HUES6 (cell line): ENCODE data around the gene HUWE1.

Source experiments
- H3K27ac ChIP-seq: 2 replicates; pipeline ENCODE4 v1.7.0; 2013; ENCODE audit warnings: low read depth, mild to moderate bottlenecking, low read length, inconsistent platforms
- H3K27me3 ChIP-seq: 2 replicates; pipeline ENCODE4 v1.6.1; 2013; ENCODE audit warnings: low read length; ENCODE audit not compliant: control insufficient read depth, insufficient read depth
- H3K36me3 ChIP-seq: 2 replicates; pipeline ENCODE4 v1.6.1; 2013; ENCODE audit warnings: low read length; ENCODE audit not compliant: control insufficient read depth, insufficient read depth
- H3K4me1 ChIP-seq: 2 replicates; pipeline ENCODE4 v1.6.1; 2013; ENCODE audit warnings: low read length; ENCODE audit not compliant: control insufficient read depth, insufficient read depth
- H3K4me3 ChIP-seq: 2 replicates; pipeline ENCODE4 v1.5.1; 2013; ENCODE audit warnings: low read depth, low read length
- H3K9ac ChIP-seq: one replicate; pipeline ENCODE4 v1.6.1; 2013; ENCODE audit warnings: mild to moderate bottlenecking, low read length
- H3K9me3 ChIP-seq: 2 replicates; pipeline ENCODE4 v1.6.1; 2013; ENCODE audit warnings: low read depth, low read length; ENCODE audit not compliant: control insufficient read depth, insufficient read depth

HUWE1 gene

DNA sequence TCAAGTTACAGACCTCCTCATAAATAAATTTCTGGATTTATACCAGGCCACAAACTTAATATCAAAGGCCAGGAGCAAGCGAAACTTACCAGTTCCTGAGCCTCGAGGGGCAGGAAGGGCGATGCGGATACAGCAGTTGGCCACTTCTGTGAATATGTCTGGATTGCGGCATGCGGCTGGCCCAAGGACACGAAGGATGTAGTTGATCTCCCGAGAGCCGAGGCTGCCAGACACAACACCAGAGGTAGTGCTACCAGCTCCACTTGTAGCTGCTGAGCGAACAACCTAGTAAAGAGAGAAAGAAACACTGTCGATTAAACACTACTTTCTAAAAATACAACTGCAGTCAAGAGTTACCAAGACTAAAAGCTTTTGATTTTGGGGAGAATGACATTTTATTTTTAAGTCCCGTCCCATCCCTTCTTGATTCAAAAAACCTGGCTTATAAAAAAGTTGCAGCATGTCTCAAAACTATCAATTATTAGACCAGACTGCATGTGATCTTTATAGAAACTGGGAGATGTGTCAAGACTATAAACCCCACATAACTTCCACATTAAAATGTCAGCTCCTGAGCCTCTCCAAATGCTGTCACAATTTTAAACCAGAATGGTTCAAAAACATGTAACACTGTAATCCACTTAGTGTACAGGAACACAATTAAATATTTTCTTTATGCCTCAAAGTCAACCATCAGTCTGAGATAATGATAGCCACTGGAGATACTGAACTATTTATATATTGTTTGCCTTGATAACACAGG, 105.6 kb downstream of the HUWE1 start:
- no peaks in the 10 kb centered on the region for H3K27me3 ChIP-seq
- H3K9ac ChIP-seq = no peak overlapping the region
- peaks cover 74% of the 10 kb centered on the region for H3K36me3 ChIP-seq

DNA sequence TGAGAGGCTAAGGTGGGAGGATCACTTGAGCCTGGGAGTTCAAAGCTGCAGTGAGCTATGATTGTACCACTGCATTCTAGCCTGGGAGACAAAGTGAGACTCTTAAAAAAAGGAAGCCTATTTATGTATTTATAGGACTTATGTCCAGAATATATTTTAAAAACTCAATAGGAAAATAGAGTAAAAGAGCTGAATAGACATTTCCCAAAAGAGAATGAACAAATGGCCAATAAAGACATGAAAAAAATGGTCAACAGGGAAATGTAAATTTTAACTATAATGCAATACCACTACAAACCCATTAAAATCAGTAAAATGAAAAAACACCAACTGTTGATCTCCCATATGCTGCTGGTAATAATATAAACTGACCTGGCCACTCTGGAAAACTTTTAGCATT, 115.0 kb downstream of the HUWE1 start:
- no peaks in the 10 kb centered on the region for H3K4me1 ChIP-seq
- peaks cover 98% of the 10 kb centered on the region for H3K36me3 ChIP-seq
- H3K4me3 ChIP-seq = no peak overlapping the region
- no peaks in the 10 kb centered on the region for H3K27me3 ChIP-seq
- H3K9me3 ChIP-seq = peaks cover 4% of the 10 kb centered on the region; the same call in 1 of the 2 replicates
- H3K9ac ChIP-seq = no peak overlapping the region
- H3K27ac ChIP-seq = no peak overlapping the region

More for the DNA sequence above, 105.6 kb downstream of the HUWE1 start:
- H3K27ac ChIP-seq = no peak overlapping the region
- H3K9me3 ChIP-seq = peaks cover 21% of the 10 kb centered on the region
- H3K4me1 ChIP-seq = no peaks in the 10 kb centered on the region
- H3K4me3 ChIP-seq = no peak overlapping the region

DNA sequence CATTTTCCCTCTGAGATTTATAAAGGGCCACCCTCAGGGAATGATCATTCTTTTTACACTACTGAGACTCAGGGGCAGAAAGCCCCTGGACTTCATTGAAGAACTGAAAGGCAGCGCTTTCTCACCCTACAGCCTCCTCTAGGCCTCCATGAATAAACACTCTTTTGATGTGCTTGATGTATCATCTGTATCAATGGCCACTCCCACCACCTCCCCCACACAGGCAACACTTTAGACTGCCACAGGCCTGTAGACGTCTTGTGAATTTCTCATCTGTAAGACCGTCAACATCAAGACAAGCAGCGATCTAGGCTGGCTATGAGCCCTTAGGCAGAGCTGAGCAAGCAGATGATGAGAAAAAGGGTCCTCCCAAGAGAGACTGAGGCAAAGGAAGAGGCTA, 123.2 kb downstream of the HUWE1 start:
- peaks cover 99% of the 10 kb centered on the region for H3K36me3 ChIP-seq
- H3K4me3 ChIP-seq = no peak overlapping the region
- H3K27ac ChIP-seq = no peak overlapping the region
- no peaks in the 10 kb centered on the region for H3K27me3 ChIP-seq
- no peaks in the 10 kb centered on the region for H3K4me1 ChIP-seq
- no peak overlapping the region for H3K9ac ChIP-seq
- peaks cover 20% of the 10 kb centered on the region; the same call in 1 of the 2 replicates for H3K9me3 ChIP-seq

DNA sequence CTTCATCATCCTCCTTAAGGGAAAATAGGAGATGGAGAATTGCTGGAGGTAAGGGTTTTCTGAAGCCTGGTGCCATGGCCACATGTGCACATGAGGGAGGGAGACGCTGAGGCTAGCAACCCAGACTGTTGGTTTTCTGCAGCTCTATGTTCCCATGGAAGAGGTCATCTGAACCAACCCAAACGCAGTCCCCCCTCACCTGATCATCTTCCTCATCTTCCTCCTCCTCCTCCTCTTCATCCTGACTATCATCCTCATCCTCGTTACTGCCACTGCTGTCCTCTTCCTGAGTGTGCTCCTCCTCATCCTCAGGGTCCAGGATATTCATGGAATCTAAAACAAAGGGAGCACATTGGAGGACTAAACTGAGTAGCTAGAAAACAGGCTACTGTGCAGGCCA, 124.6 kb downstream of the HUWE1 start:
- Histone ChIP-seq H3K27me3 (no peaks in the 10 kb centered on the region), H3K27ac (no peak overlapping the region), H3K4me3 (no peak overlapping the region), H3K36me3 (peaks cover 99% of the 10 kb centered on the region), H3K9ac (no peak overlapping the region), H3K4me1 (no peaks in the 10 kb centered on the region), H3K9me3 (peaks cover 23% of the 10 kb centered on the region; the same call in 1 of the 2 replicates)

DNA sequence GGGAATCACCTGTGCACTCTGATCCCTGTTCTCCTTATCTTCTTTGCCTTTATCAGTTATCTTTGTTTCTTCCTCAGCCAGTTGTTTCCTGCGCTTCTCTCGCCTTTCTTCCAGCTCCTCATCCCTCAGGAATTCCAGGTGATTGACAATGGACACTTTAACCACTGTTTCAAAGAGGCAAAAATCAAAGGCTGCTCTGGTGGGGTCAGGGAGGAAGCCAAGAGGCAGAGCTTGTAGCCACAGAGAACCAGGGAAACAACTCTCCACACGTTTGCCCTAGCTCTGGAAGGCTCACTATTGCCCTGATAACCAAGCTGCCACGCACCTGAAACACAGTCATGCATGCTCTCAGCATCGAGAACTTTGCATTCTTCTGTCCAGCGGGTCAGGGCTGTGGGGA, 127.9 kb downstream of the HUWE1 start:
- peaks cover 23% of the 10 kb centered on the region; the same call in 1 of the 2 replicates for H3K9me3 ChIP-seq
- no peaks in the 10 kb centered on the region for H3K4me1 ChIP-seq
- no peak overlapping the region for H3K4me3 ChIP-seq
- H3K9ac ChIP-seq = no peak overlapping the region
- no peaks in the 10 kb centered on the region for H3K27me3 ChIP-seq
- no peak overlapping the region for H3K27ac ChIP-seq
- peaks cover 99% of the 10 kb centered on the region for H3K36me3 ChIP-seq

DNA sequence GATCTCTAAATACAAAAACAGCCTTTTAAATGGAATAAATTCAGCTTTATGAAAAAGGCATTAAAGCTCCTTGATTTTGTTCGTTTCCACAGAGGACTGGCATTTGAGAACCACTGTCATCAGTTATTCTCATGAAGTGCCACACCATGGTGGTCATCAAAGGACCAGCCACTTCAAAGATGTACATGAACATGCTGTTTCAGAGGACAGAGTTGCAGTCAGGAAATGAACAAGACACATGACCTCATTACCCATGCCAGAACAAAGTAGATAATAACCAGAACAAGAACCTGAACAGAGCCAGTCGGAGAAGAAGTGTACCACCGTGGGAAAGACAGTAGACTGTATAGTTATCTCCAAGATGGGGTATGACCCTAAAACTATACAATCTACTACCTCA, 129.7 kb downstream of the HUWE1 start:
- Histone ChIP-seq H3K36me3 (peaks cover 98% of the 10 kb centered on the region), H3K27me3 (no peaks in the 10 kb centered on the region), H3K4me3 (no peak overlapping the region), H3K27ac (no peak overlapping the region), H3K4me1 (no peaks in the 10 kb centered on the region), H3K9ac (no peak overlapping the region), H3K9me3 (peaks cover 19% of the 10 kb centered on the region; the same call in 1 of the 2 replicates)

DNA sequence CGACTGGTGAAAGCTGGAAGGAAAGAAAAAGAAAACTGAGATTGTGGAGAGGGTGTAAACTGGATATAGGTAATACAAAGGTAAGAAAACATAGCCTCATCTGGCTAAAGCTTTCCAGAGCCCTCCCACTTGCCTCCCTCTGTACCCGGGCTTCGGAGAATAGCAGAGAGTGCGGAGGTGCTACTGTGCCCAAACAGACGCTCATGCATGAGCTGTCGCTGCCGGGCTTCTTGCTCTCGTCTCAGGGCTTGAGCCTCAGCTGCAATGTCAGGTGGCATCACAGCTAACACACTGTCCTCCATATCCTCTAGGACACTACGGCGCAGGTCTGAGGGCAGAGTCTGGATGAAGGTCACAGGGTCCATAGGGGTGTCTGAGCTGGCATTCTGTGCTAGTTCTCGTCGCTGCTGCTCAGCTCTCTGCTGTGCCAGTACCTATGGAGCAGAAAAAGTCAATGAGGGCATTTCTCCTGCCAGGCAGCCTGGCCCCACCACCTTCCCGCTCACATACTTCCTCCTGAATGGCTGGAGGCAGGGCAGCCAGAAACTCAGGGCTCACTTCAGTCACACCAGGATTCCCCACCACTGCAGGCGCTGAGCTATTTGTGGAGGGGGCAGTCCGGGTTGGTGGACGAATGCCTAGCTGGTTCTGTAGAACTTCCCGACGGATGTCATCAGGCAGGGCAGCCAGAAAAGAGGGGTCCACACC, 135.6 kb downstream of the HUWE1 start:
- Histone ChIP-seq H3K9ac (no peak overlapping the region), H3K4me1 (no peaks in the 10 kb centered on the region), H3K9me3 (peaks cover 19% of the 10 kb centered on the region; the same call in 1 of the 2 replicates), H3K27ac (no peak overlapping the region), H3K27me3 (no peaks in the 10 kb centered on the region), H3K36me3 (peaks cover 98% of the 10 kb centered on the region), H3K4me3 (no peak overlapping the region)

DNA sequence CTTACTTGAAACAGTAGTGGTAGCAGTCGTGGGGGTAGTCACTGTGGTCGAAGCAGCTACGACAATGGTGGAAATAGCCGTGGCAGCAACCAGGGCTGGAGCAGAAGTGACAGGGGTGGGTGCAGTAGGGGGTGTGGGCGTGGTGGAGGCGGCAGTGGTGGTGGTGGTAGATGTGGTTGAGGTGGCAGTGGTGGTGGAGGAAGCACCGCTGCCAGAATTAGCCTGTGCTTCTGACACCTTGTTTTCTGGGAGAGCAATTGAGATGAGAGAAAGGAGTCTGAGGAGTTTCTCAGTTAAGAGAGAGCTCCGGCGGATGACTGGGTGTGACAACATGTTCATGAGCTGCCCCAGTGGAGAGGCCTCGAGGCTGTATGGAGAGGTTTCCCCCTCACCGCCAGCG, 138.9 kb downstream of the HUWE1 start:
- peaks cover 26% of the 10 kb centered on the region; the same call in 1 of the 2 replicates for H3K9me3 ChIP-seq
- peaks cover 100% of the 10 kb centered on the region for H3K36me3 ChIP-seq

DNA sequence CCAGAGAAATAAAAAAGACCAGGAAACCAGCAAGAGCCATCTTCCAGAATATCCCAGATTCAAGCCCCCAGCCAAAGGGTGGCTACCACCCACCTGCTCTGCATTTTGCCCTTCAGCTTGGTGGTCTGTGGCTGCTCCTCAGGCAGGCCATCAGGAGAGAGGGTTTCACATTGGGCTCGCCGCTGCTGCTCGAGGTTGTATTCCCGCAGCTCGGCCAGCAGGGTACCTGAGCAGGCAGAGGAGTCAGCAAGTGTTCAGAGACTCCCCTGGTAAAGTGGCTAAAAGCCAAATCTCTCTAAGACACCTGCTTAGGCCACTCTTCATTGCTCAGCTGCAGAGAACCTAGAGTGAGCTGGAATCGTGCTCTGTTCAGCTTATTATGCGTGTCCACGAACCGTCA, 141.6 kb downstream of the HUWE1 start:
- Histone ChIP-seq H3K9ac (no peak overlapping the region), H3K36me3 (peaks cover 98% of the 10 kb centered on the region), H3K4me3 (no peak overlapping the region), H3K27me3 (no peaks in the 10 kb centered on the region), H3K4me1 (no peaks in the 10 kb centered on the region), H3K9me3 (peaks cover 14% of the 10 kb centered on the region; the same call in 1 of the 2 replicates), H3K27ac (no peak overlapping the region)

More for the DNA sequence above, 138.9 kb downstream of the HUWE1 start:
- H3K27ac ChIP-seq = no peak overlapping the region
- H3K4me3 ChIP-seq = no peak overlapping the region
- H3K27me3 ChIP-seq = no peaks in the 10 kb centered on the region
- H3K4me1 ChIP-seq = no peaks in the 10 kb centered on the region
- H3K9ac ChIP-seq = no peak overlapping the region

DNA sequence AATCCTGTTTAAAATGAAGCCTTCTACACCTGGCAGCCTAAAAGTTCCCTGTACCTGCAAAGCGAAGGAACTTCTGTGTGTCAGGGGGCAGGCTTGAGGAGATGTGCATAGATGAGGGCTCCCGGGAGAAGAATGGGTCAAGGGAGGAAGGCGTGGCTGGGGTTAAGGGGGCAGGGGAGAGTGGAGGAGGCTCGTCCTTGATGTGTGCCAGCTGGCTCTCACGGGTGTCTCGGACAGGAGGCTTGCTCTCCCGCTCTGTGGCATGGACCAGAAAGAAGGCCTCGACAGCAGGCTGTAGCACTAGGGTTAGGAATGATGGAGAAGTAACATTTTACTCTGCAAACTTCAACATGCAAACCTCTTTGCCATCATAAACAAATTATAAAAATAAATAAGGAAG, 147.7 kb downstream of the HUWE1 start:
- no peaks in the 10 kb centered on the region for H3K4me1 ChIP-seq
- H3K9me3 ChIP-seq = peaks cover 14% of the 10 kb centered on the region; the same call in 1 of the 2 replicates
- H3K9ac ChIP-seq = no peak overlapping the region
- H3K27ac ChIP-seq = no peak overlapping the region
- no peak overlapping the region for H3K4me3 ChIP-seq
- no peaks in the 10 kb centered on the region for H3K27me3 ChIP-seq
- peaks cover 98% of the 10 kb centered on the region for H3K36me3 ChIP-seq
